HFFc6 (cell line): ENCODE measurements around the gene AHDC1. TPM values are rescaled to one million over a fixed set of nuclear protein-coding genes. Genes with fewer than 3 reads are reported as not detected.
A peak's percentile ranks its signal among the peaks of the same experiment; 100 is the strongest.

Experiments
- DNase-seq: peaks from one replicate; pipeline ENCODE4 v3.0.0-alpha.2; 2018
- H3K27ac Mint-ChIP-seq: 2 replicates; pipeline ENCODE4 v1.8.0; 2020; ENCODE audit warnings: mild to moderate bottlenecking, mixed read lengths
- H3K27me3 Mint-ChIP-seq: 2 replicates; pipeline ENCODE4 v1.8.0; 2021; ENCODE audit warnings: mild to moderate bottlenecking, moderate library complexity, mixed read lengths; ENCODE audit not compliant: insufficient read depth
- H3K36me3 Mint-ChIP-seq: 2 replicates; pipeline ENCODE4 v1.8.0; 2021; ENCODE audit warnings: low read depth, mixed read lengths
- H3K4me1 Mint-ChIP-seq: 2 replicates; pipeline ENCODE4 v1.8.0; 2020; ENCODE audit warnings: low read depth, mixed read lengths
- H3K4me3 Mint-ChIP-seq: 2 replicates; pipeline ENCODE4 v1.8.0; 2020; ENCODE audit warnings: mild to moderate bottlenecking, moderate library complexity, mixed read lengths
- H3K9me3 Mint-ChIP-seq: 2 replicates; pipeline ENCODE4 v1.8.0; 2020; ENCODE audit warnings: mild to moderate bottlenecking, mixed read lengths
- CTCF ChIP-seq: fragments of 200-600 bp; sonication (generic); IDR thresholded peaks from 2 replicates; pipeline ENCODE4 v1.5.0; 2021; ENCODE audit warnings: antibody characterized with exemption, mild to moderate bottlenecking
- total RNA-seq, 6 experiments: library from RNA; stranded (reverse); fragmentation: NEBNext Ultra II Directional; extraction: Animal tissue kit (Norgen Biotek cat#: 25700); gene quantifications; 2 replicates in 1 of 6; 3 replicates in 5 of 6; pipeline ENCODE4 v1.2.3, GENCODE V29; 2021

The AHDC1 gene
- total RNA-seq, 6 experiments from 2014 or later: 30.7 to 53.2 (median 34.7) TPM

GRCh38 chr1:27566462-27567145 lies 37.3 kb downstream of the AHDC1 start:
- Mint-ChIP-seq H3K27me3 (peaks cover 5% of the 10 kb centered on the region), H3K27ac (peak overlapping the region; percentile 78), H3K4me3 (peak overlapping the region; percentile 30), H3K36me3 (no peaks in the 10 kb centered on the region), H3K4me1 (peaks cover 90% of the 10 kb centered on the region), H3K9me3 (no peaks in the 10 kb centered on the region)
- no peak for TF ChIP-seq CTCF
- no peak for DNase-seq

- Mint-ChIP-seq H3K27me3 (peaks cover 4% of the 10 kb centered on the region), H3K27ac (peak overlapping the region; percentile 89), H3K9me3 (no peaks in the 10 kb centered on the region), H3K4me3 (peak overlapping the region; percentile 64; the same call in 1 of the 2 replicates), H3K36me3 (no peaks in the 10 kb centered on the region), H3K4me1 (peaks cover 92% of the 10 kb centered on the region)
- TF ChIP-seq CTCF: no peak
- DNase-seq: no peak
Measured at GRCh38 chr1:27564710-27565649, 39.0 kb downstream of the AHDC1 start.

GRCh38 chr1:27563591-27564471 lies 40.1 kb downstream of the AHDC1 start:
- no peaks in the 10 kb centered on the region for H3K9me3 Mint-ChIP-seq
- peak overlapping the region; percentile 64 for H3K4me3 Mint-ChIP-seq
- peak; percentile 60 for DNase-seq
- no peaks in the 10 kb centered on the region for H3K36me3 Mint-ChIP-seq
- H3K27me3 Mint-ChIP-seq: peaks cover 4% of the 10 kb centered on the region
- TF ChIP-seq CTCF: no peak
- H3K27ac Mint-ChIP-seq: peak overlapping the region; percentile 89
- peaks cover 84% of the 10 kb centered on the region for H3K4me1 Mint-ChIP-seq

GRCh38 chr1:27563341-27563590 lies 40.7 kb downstream of the AHDC1 start:
- H3K9me3 Mint-ChIP-seq: no peaks in the 10 kb centered on the region
- no peaks in the 10 kb centered on the region for H3K36me3 Mint-ChIP-seq
- no peak for DNase-seq
- peak overlapping the region; percentile 89; the same call in 1 of the 2 replicates for H3K27ac Mint-ChIP-seq
- peaks cover 80% of the 10 kb centered on the region for H3K4me1 Mint-ChIP-seq
- H3K4me3 Mint-ChIP-seq: peak overlapping the region; percentile 64; the same call in 1 of the 2 replicates
- peaks cover 4% of the 10 kb centered on the region for H3K27me3 Mint-ChIP-seq
- no peak for TF ChIP-seq CTCF
